GM21737 (cell line): Measurements from ENCODE around the gene CCNJL.
A peak's percentile ranks its signal among the peaks of the same experiment; 100 is the strongest.
"Not testable (repeated sequence)": the region's sequence is repeated elsewhere in the genome, so short reads cannot be mapped to it uniquely, and the experiment has no call there.

ENCODE experiments used
- ATAC-seq: cut with Tn5 transposase; IDR thresholded peaks from one replicate; pipeline ENCODE4 v1.9.1; 2021; ENCODE audit warnings: mild to moderate bottlenecking, moderate library complexity; ENCODE audit not compliant: unreplicated experiment

The CCNJL gene

DNA sequence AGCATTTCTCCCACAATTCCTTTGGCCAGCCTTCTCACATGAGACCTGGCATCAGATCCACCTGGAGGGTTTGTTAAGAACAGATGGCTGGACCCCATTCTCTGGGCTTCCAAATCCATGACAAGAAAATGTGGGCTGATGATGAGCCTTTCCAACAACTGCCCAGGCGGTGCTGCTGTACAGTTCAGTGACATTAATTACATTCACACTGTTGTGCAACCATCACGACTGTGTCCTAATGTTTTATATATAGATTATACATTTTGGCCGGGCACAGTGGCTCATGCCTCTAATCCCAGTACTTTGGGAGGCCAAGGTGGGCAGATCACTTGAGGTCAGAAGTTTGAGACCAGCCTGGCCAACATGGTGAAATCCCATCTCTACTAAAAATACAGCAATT, 22.4 kb upstream of the CCNJL start:
- not testable (repeated sequence) for ATAC-seq

DNA sequence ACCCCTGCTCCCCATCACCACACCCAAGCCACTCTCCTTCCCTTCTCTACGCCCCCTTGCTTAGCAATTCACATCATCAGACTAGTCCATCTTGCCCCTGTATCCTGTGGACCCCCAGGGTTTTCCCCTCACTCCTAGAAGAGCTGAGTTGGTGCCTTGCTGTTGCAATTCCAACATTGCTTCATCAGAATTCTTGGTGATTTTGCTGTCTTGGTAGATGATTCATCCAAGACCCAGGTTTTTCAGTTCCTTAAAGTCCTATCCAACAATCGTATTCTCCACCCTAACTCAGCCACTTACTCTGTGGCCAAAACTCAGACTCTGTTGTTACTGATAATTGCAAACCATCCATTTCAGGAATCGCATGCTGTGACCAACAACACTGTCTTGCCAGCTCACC, 21.4 kb upstream of the CCNJL start:
- no peak for ATAC-seq

DNA sequence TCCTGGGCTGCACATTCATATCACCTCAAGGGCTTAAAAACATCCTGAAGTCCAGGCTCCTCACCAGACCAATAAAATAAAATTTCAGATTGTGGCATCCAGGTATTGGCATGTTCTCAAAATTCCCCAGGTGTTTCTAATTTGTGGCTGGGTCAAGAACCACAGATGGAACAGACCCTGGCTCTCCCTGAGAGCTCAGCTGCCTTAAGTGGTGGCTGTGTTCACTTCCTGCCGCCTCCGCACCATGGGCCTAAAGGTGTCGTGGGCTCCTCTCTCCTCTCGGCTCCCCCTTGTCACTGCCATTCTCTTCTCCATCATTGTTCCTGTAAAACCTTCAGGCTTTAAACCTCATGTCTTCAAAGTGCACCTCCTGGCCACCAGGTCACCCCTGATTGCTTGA, 17.8 kb upstream of the CCNJL start:
- ATAC-seq = no peak

DNA sequence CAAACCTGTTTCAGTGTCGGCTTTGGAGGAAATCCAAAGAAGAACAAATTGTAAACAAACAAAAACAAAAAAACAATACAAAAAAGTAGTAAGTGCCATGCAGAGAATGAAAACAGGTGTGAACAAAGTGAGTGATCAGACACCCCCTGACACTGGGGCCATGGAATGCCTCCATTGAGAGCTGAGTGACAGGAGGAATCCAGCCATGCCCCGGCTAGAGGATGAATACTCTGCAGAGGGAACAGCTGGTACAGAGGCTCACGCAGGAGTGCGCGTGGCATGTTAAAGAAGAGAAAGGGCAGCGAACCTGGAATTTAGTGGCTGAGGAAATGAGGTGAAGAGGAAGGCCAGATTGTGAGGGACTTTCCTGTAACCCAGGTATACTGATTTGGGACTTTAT, 15.5 kb upstream of the CCNJL start:
- no peak for ATAC-seq

DNA sequence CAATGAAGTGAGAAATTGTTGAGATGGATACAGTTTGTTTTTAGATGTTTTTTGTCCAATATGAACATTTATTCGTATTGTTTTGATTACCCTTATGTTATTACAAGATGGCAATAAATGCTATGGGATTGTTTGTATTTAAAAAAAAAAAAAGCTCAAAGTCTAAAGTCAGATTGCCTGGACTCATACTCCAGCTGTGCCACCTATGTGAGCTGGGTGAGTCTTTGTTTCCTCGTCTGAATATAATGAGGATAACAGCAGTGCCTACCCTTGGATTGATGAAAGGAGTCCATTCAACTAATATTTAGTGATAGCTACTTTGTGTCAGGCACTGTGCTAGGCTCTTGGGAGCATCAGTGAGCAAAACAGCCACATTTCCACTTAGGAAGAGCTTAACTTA, 14.6 kb upstream of the CCNJL start:
- ATAC-seq = no peak

DNA sequence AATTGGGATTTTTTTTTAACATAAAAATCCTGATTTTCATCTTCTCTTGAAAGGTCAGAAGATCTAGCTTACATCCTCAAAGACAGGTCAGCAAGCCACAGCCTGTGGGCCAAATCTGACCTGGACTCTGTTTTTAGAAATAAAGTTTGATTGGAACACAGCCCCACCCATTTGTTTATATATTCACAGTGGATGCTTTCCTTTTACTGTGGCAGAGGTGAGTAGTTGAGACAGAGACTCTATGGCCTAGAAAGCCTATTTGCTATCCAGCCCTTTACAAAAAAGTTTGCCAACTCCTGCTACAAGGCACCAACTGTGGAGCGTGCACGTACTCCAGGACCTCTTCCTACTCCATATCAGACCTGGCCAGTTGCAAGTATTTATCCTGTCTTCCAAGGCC, 13.4 kb upstream of the CCNJL start:
- ATAC-seq = no peak

DNA sequence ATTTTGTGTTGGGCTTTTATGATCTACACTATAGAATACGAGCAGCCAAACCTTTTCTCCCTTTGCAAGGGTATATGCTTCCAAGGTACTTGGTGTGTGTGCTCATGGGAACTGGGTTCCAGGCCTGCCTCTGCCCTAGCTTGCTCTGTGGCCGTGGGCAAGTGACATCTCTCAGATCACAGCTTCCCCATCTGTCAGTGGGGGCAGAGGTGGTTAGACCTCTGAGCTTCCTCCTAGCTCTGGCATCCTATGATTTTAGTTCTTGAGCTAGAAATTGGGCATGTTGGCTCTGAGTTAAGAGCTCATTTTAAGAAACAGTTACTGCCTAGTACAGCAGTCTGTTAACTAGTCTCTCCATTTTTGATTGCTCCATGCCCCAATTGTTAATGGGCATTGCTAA, 12.5 kb upstream of the CCNJL start:
- ATAC-seq = no peak

DNA sequence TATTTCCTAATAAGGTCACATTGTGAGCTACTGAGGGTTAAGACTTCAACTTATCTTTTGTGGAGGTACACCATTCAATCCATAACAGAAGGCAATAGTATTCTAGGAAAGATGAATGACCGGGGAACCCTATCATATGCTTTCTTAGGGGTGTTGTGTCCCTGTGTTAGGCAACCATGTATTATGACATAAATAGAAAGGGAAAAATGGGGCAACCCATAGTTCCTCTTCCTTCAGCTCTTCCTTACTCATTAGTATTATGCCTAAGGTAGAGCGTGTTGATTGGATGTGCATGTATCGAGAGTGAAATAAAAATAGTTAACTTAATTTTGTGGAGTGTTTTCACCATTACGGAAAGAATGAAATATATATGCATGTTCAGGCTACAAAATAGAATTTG, 6.0 kb upstream of the CCNJL start:
- ATAC-seq = no peak

DNA sequence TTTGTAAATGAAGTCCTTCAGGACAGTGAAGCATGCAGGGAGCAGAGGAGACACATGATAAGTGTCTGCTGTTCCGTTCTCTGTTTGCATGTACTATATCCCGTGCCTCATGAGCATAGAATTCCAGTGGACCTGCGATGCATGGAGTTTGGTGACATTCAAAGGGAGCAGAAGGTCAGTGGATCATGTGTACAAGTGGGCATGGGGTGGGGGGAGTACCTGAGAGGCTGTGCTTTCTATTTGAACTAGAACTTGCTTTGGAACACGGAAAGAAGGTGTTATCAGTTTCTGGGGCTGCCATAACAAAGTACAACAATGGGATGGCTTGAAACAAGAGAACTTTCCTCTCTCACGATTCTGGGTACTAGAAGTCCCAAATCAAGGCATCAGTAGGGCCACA, 5.1 kb upstream of the CCNJL start:
- ATAC-seq = no peak

DNA sequence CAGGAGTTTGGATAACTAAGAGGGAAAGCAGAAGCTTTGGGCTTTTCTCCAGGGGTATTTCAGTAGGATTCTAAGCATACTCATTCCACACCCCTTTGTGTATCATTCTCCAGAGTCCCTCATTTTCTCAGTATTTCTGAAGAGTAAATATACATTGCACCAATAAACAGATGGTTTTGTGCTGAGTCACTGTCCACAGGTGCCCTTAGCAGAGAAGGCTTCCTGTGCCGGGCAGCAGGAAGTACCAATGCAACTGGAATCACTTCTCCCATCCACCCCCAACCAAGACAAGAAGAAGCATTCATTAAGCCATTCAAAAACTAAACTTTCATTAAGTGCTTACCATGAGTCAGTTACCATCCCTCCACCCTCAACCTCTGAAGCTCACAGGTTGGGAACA, 3.6 kb upstream of the CCNJL start:
- ATAC-seq = no peak

DNA sequence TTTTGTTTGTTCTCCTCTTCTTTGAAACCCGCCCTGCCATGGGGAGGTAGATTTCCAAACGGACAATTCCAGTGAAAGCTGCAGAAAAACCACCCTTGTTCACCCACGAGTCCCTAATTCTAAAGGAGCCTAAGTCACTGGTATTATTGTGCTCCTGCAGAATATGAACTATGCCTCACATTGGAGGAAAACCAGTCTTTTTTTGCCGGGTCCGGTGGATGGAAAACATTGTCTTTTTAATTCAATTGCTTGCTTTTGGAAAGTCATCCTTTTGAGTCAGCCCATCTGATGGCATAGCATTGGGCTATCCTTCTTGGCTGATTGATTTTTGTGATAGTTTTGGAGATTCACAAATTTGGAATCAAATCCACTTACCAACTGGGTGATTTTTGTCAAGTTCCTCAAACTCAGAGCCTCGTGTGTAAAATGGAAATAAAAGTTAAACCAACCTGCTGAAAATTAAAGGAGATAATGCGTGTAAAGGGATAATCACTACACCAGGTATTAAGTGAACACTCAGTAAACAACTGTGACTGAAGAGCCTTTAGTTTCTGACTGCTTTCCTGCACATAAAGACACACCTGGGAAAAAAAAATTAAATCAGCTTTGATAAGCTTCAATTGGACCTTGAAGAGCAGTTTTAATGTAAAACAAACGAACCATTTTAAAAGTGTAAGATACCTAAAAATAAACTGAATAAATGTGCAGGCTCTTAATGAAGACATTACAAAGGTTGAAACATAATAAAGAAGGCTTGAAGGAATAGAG, 780 bp upstream of the CCNJL start:
- ATAC-seq = no peak

DNA sequence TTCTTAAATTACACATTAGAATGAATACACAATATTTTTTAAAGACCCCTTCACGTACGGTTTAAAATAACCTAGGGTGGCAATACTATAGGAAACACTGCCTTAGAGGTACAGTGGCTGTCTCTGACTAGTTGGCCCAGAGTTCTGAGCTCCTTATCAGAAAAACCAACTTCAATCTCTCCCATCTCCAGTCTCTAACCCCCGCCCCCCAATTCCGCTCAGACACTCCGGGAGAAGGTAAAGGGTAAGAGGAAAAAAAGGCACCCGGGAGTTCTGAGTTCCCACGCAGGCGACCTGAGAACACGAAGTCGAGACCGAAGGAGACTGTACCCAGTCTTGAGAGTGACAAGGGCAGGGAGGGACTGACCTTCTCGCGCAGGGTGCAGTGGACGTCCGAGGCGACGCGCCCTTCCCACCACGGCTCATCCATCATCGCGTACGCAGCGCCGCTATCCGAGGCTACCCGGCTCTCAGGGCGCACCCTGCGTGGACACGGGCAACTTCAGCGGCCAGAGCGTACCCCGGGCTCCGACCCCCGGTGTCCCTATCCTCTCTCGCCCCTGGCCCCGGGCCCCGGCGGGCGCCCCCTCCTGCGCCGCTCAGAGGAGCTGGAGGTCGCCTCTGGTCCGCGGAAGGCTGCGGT, 752 bp downstream of the CCNJL start:
- ATAC-seq = peak; percentile 10

DNA sequence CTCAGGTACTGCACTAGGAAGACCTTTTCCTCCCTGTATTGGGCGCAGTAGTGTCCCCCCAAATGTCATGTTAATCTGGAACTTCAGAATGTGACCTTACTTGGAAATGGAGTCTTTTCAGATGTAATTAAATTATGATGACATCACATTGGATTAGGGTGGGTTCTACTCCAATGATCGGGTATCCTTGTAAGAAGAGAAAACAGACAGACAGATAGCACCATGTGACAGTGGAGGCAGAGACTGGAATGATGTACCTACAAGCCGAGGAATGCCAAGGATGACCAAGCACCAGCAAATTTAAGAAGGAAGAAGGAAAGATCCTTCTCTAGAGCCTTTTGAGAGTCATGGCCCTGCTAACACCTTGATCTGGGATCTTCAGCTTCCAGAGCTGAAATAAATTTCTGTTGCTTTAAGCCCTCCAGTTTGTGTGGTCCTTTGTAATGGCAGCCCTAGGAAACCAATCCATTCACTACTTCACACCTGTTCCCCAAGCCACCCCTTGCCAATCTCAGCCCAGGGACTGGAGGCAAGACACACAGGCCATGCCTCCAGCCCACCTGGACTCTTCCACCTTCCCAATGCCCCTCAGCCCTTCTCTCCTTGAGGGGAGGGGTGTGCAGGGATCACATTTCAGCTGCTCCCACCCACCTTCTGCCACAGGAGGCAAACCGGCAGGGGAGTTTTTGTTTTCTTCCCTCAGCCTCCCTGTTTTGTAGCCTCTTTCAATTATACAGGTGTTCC, 1.6 kb downstream of the CCNJL start:
- no peak for ATAC-seq

DNA sequence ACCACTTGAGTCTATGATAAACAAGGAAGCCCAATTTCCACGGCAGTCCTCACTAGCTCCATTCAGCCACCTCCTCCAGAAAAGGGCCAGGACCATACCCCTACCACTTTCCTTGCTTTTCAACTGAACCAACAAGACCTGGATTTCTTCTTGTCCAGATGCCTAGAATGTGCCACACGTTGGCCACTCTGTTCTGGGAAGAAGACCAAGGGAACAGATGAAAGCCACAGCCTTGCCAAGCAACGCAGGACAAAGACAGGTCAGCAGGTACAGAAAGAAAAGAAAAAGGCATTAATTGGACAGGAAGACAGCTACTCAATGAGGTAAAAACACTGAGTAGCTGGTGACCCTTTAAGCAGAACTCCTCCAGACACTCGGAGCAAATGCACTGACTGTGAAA, 2.2 kb downstream of the CCNJL start:
- no peak for ATAC-seq

DNA sequence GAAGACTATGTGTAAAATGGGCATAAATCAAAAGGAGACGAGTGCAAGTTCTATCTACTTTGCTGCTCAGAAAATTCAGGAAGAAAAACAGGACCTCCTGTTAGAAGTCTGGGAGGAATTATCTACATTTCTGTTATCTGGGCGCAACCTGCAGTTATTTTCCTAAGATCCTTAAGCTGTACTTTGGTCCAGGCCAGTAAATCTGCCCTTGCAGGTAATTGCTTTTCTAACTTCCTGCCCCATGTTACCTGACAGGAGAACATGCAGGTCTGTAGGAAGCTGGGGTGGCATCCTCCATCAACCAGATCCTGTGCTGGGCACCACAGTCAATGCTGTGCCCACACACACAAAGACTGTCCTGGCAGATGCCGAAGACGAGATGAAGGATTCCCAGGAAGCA, 5.7 kb downstream of the CCNJL start:
- ATAC-seq = no peak

DNA sequence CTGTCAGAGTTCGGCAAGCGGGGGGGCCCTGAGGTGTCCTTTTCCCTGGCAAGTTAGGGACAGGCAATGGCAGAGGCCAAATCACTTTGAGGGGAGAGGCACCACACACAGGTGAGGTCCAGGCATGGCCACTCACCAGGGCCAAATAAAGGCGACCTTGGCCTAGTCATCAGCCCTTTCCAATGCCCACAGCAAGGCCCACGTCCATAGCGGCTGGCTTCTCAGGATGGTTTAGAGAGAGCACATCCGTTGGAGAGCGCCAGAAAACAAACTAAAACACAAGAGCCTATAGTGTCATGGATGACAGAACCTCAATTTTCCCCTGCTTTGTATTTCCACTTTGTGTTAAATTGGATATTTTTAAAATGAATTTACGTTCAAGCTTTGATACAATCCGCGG, 7.0 kb downstream of the CCNJL start:
- no peak for ATAC-seq

DNA sequence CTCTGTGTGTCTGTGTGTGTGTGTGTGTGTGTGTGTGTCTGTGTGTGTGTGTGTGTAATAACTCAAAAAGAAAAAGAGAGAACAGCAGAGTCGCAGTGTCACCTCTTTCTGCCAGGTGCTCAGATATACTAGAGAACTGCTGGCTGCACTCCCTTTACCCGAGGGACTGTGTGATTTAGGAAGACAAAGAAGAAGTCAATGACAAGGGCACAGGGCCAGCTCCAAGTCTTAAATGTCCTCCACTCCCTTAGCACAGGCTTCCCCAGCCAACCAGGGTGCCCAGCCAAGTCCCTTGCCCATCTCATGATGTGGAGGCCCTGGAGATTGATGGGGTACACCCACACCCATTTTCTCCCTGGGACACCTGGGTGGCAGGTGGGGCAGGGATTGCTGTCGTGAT, 8.7 kb downstream of the CCNJL start:
- no peak for ATAC-seq

DNA sequence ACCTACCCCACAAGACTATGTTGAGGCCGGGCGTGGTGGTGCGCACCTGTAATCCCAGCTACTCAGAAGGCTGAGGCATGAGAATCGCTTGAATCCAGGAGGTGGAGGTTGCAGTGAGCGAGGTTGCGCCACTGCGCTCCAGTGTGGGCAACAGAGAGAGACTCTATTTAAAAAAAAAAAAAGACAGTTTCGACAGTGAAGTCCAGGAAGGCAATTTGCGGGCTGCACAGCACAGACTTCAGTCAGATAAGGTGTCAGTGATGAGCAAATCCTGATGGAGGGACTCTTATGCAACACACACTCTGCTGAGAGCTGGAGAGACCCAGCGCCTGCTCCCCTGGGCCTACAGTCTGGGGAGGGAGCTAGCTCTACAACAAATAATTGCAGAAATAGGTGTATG, 14.2 kb downstream of the CCNJL start:
- no peak for ATAC-seq

DNA sequence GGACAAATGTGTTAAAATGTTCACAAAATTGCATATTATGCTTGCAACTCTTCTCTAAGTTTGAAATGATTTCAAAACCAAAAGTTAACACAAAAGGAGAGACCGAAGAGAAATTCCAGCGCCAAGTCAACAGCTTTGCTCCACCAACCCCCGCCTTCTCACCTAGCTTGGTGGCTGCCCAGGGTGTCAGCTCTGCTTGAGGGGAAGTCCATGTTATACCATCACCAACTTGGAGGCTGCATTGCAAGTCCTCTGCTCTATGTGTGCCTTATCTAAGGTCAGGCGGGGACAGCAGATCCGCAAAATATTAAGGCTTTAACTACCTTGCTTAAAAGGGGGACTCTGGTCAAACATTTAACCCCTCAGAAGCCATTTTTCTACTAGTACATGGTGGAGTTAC, 14.6 kb downstream of the CCNJL start:
- ATAC-seq = no peak

DNA sequence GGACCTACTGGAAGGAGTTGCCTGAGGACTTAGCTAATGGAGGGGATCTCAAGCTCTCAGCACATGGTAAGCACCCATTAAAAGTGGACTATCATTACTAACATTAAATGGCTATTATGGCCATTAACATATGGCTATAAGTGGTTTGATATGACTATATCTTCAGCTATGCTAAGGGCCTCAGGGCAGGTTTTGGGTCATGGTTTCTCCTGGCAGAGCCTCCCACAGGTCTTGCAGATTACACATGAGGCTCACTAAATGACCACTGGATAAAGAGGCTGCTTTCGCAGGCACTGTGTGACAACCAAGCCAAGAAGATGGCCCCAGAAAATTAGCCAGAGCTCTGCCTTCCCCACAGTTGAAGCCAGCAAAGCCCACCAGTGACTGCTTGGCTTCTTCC, 15.4 kb downstream of the CCNJL start:
- no peak for ATAC-seq

DNA sequence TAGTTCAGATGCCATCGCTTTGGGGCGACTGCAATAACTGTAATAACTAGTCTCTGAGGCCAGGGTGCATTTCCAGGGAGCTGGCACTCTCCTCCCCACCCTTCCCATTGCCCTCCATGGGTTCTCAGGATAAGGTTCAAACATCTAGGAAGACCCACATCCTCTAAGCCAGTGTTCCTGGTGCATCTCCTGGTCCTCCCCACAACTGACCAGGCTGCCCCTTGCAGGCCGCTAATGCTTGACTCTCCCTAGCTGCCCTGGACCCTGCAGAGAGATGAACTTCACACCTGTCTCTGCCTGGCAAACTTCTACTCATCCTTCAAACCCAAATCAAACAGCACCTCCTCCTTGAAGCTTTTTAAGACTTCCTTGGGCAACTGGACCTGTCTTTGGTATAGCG, 15.9 kb downstream of the CCNJL start:
- no peak for ATAC-seq

DNA sequence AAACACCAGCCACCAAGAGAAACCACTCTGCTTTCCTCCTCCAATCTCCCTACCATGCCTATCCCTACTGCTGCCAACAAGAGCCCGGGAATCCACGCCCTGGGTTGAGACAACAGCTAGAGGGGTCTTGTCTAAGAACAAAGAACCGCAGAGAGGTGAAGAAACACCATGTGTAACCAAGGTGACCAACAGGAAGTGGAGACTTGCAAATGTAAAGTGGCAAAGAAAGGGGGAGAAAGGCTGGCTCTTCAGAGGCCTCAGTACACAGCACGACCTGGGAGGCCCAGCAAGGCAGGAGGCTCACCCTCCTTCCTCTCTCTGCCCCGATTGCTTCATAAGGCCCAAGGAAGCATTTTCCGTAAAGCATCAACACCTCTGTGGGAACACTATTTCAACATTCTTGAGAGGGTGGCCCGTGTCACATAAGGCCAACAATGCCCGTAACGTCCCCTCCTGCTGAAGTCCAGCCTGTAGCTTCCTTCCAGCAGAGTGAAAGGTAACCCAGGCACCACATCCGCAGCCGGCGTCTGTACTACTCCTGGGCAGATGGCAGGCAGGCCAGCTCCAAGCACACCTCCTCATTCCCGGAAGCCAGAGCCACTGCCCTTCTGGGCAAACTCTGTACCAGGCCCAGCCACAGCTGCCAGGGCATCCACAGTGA, 18.3 kb downstream of the CCNJL start:
- ATAC-seq = no peak
